ENCODE measurements around the gene SCTR.

SCTR gene

GRCh38 chr2:119430023-119430498, 94.2 kb downstream of the SCTR start:
- H3K27ac Mint-ChIP-seq = no peak overlapping the region
- peaks cover 55% of the 10 kb centered on the region for H3K27me3 Mint-ChIP-seq
- H3K9me3 Mint-ChIP-seq = no peaks in the 10 kb centered on the region
- DNase-seq (no peak), ATAC-seq (no peak)
- H3K4me1 Mint-ChIP-seq = peaks cover 6% of the 10 kb centered on the region
- no peak overlapping the region for H3K4me3 Mint-ChIP-seq
- no peaks in the 10 kb centered on the region for H3K36me3 Mint-ChIP-seq (ENCODE audit: low read depth)

GRCh38 chr2:119429225-119429981, 94.9 kb downstream of the SCTR start:
- Mint-ChIP-seq H3K4me1 (peaks cover 6% of the 10 kb centered on the region), H3K27ac (no peak overlapping the region), H3K9me3 (no peaks in the 10 kb centered on the region), H3K36me3 (ENCODE audit: low read depth) (no peaks in the 10 kb centered on the region), H3K4me3 (no peak overlapping the region), H3K27me3 (peaks cover 56% of the 10 kb centered on the region)
- DNase-seq (no peak), ATAC-seq (no peak)

- DNase-seq (no peak), ATAC-seq (no peak)
- H3K4me1 Mint-ChIP-seq = peaks cover 6% of the 10 kb centered on the region
- no peaks in the 10 kb centered on the region for H3K36me3 Mint-ChIP-seq (ENCODE audit: low read depth)
- H3K27ac Mint-ChIP-seq = no peak overlapping the region
- H3K27me3 Mint-ChIP-seq = peaks cover 51% of the 10 kb centered on the region
- H3K9me3 Mint-ChIP-seq = no peaks in the 10 kb centered on the region
- H3K4me3 Mint-ChIP-seq = no peak overlapping the region
Measured at GRCh38 chr2:119428488-119429224, 95.6 kb downstream of the SCTR start.

- Mint-ChIP-seq H3K27me3 (peaks cover 44% of the 10 kb centered on the region), H3K9me3 (no peaks in the 10 kb centered on the region), H3K4me3 (no peak overlapping the region), H3K27ac (no peak overlapping the region), H3K4me1 (peaks cover 6% of the 10 kb centered on the region), H3K36me3 (ENCODE audit: low read depth) (no peaks in the 10 kb centered on the region)
- no peak for DNase-seq
- ATAC-seq = no peak
Measured at GRCh38 chr2:119427756-119428155, 96.5 kb downstream of the SCTR start.

- no peaks in the 10 kb centered on the region for H3K36me3 Mint-ChIP-seq (ENCODE audit: low read depth)
- no peak overlapping the region for H3K4me3 Mint-ChIP-seq
- no peak for DNase-seq
- peaks cover 1% of the 10 kb centered on the region for H3K9me3 Mint-ChIP-seq
- peaks cover 3% of the 10 kb centered on the region for H3K4me1 Mint-ChIP-seq
- no peak overlapping the region for H3K27ac Mint-ChIP-seq
- peaks cover 38% of the 10 kb centered on the region for H3K27me3 Mint-ChIP-seq
- ATAC-seq = no peak
Measured at GRCh38 chr2:119426801-119427395, 97.4 kb downstream of the SCTR start.

GRCh38 chr2:119426396-119426675, 97.9 kb downstream of the SCTR start:
- H3K4me1 Mint-ChIP-seq = peaks cover 3% of the 10 kb centered on the region
- ATAC-seq = no peak
- H3K36me3 Mint-ChIP-seq (ENCODE audit: low read depth) = peaks cover 1% of the 10 kb centered on the region
- peaks cover 7% of the 10 kb centered on the region for H3K9me3 Mint-ChIP-seq
- H3K4me3 Mint-ChIP-seq = no peak overlapping the region
- peaks cover 42% of the 10 kb centered on the region for H3K27me3 Mint-ChIP-seq
- DNase-seq = no peak
- H3K27ac Mint-ChIP-seq = no peak overlapping the region

- H3K4me3 Mint-ChIP-seq = no peak overlapping the region
- no peak overlapping the region for H3K27ac Mint-ChIP-seq
- peaks cover 1% of the 10 kb centered on the region for H3K36me3 Mint-ChIP-seq (ENCODE audit: low read depth)
- DNase-seq = no peak
- H3K4me1 Mint-ChIP-seq = no peaks in the 10 kb centered on the region
- H3K27me3 Mint-ChIP-seq = peaks cover 37% of the 10 kb centered on the region
- H3K9me3 Mint-ChIP-seq = peaks cover 9% of the 10 kb centered on the region
- ATAC-seq = no peak
Measured at GRCh38 chr2:119425620-119426395, 98.5 kb downstream of the SCTR start.

- no peak overlapping the region for H3K4me3 Mint-ChIP-seq
- ATAC-seq (no peak), DNase-seq (no peak)
- H3K4me1 Mint-ChIP-seq = no peaks in the 10 kb centered on the region
- H3K27ac Mint-ChIP-seq = no peak overlapping the region
- H3K36me3 Mint-ChIP-seq (ENCODE audit: low read depth) = peaks cover 1% of the 10 kb centered on the region
- peaks cover 33% of the 10 kb centered on the region for H3K27me3 Mint-ChIP-seq
- peaks cover 9% of the 10 kb centered on the region for H3K9me3 Mint-ChIP-seq
Measured at GRCh38 chr2:119425119-119425405, 99.2 kb downstream of the SCTR start.

- no peak overlapping the region for H3K4me3 Mint-ChIP-seq
- peaks cover 35% of the 10 kb centered on the region for H3K27me3 Mint-ChIP-seq
- no peaks in the 10 kb centered on the region for H3K4me1 Mint-ChIP-seq
- H3K36me3 Mint-ChIP-seq (ENCODE audit: low read depth) = peaks cover 1% of the 10 kb centered on the region
- no peak for DNase-seq
- peaks cover 9% of the 10 kb centered on the region for H3K9me3 Mint-ChIP-seq
- no peak for ATAC-seq
- H3K27ac Mint-ChIP-seq = no peak overlapping the region
Measured at GRCh38 chr2:119424284-119425118, 99.8 kb downstream of the SCTR start.

GRCh38 chr2:119423811-119424210, 100.5 kb downstream of the SCTR start:
- ATAC-seq = no peak
- Mint-ChIP-seq H3K4me1 (no peaks in the 10 kb centered on the region), H3K27ac (no peak overlapping the region), H3K27me3 (peaks cover 29% of the 10 kb centered on the region), H3K9me3 (peaks cover 9% of the 10 kb centered on the region), H3K36me3 (ENCODE audit: low read depth) (peaks cover 1% of the 10 kb centered on the region), H3K4me3 (no peak overlapping the region)
- DNase-seq = no peak

GRCh38 chr2:119423108-119423444, 101.2 kb downstream of the SCTR start:
- ATAC-seq (no peak), DNase-seq (no peak)
- Mint-ChIP-seq H3K9me3 (peaks cover 9% of the 10 kb centered on the region), H3K27me3 (peaks cover 29% of the 10 kb centered on the region), H3K4me3 (no peak overlapping the region), H3K4me1 (no peaks in the 10 kb centered on the region), H3K27ac (no peak overlapping the region), H3K36me3 (ENCODE audit: low read depth) (peaks cover 1% of the 10 kb centered on the region)

GRCh38 chr2:119422360-119423107, 101.7 kb downstream of the SCTR start:
- H3K27me3 Mint-ChIP-seq = peaks cover 24% of the 10 kb centered on the region
- no peak overlapping the region for H3K27ac Mint-ChIP-seq
- no peak for DNase-seq
- ATAC-seq = no peak
- H3K36me3 Mint-ChIP-seq (ENCODE audit: low read depth) = peaks cover 1% of the 10 kb centered on the region
- peaks cover 9% of the 10 kb centered on the region for H3K9me3 Mint-ChIP-seq
- H3K4me1 Mint-ChIP-seq = no peaks in the 10 kb centered on the region
- H3K4me3 Mint-ChIP-seq = no peak overlapping the region

- Mint-ChIP-seq H3K4me3 (no peak overlapping the region), H3K36me3 (ENCODE audit: low read depth) (peaks cover 1% of the 10 kb centered on the region), H3K9me3 (peaks cover 9% of the 10 kb centered on the region), H3K27ac (no peak overlapping the region), H3K4me1 (no peaks in the 10 kb centered on the region), H3K27me3 (peaks cover 17% of the 10 kb centered on the region)
- ATAC-seq = no peak
- DNase-seq = no peak
Measured at GRCh38 chr2:119421741-119422140, 102.5 kb downstream of the SCTR start.
